OCI-LY7 (cell line): ENCODE measurements around the gene RNF26. TPM values are rescaled to one million over a fixed set of nuclear protein-coding genes. Genes with fewer than 3 reads are reported as not detected.

ENCODE experiments used
- BruUV-seq: library from RNA; stranded (reverse); fragments of 400-500 nt; replicated peaks from 2 replicates; lab custom pipeline; 2021; lab: Mats Ljungman, UMichigan
- CTCF ChIA-PET: fragments of 300-600 bp; sonication (Branson Sonifier 250); formaldehyde crosslinking; loops from one replicate; lab custom pipeline; 2022; ENCODE audit warnings: antibody characterized with exemption; ENCODE audit not compliant: unreplicated experiment; lab: Charles Lee
- POLR2A ChIA-PET: fragments of 300-600 bp; sonication (Branson Sonifier 250); formaldehyde crosslinking; loops from one replicate; lab custom pipeline; 2022; ENCODE audit warnings: antibody characterized with exemption; lab: Charles Lee
- DNase-seq: peaks from one replicate; pipeline ENCODE4 v3.0.0-alpha.2; 2015; ENCODE audit warnings: low spot score
- H2AFZ ChIP-seq: fragments of 200-600 bp; sonication (generic), shearing (Covaris generic); 2 replicates; pipeline ENCODE4 v1.6.1; 2014; ENCODE audit warnings: mild to moderate bottlenecking, antibody characterized with exemption, low read length, moderate library complexity
- H3K27ac ChIP-seq: fragments of 200-600 bp; sonication (generic); 2 replicates; pipeline ENCODE4 v1.5.1; 2014; ENCODE audit warnings: mixed run types, low read depth, mild to moderate bottlenecking, moderate library complexity, low read length, inconsistent platforms; ENCODE audit not compliant: poor library complexity, severe bottlenecking
- H3K36me3 ChIP-seq: fragments of 200-600 bp; sonication (generic); 2 replicates; pipeline ENCODE4 v1.6.1; 2014; ENCODE audit warnings: mild to moderate bottlenecking, antibody characterized with exemption, low read length, moderate library complexity, mixed read lengths; ENCODE audit not compliant: insufficient read depth
- H3K4me1 ChIP-seq: fragments of 200-600 bp; sonication (generic); 2 replicates; pipeline ENCODE4 v1.5.1; 2014; ENCODE audit warnings: mild to moderate bottlenecking, low read length; ENCODE audit not compliant: insufficient read depth, poor library complexity, severe bottlenecking
- H3K4me2 ChIP-seq: fragments of 200-600 bp; sonication (generic); 2 replicates; pipeline ENCODE4 v1.6.1; 2014; ENCODE audit warnings: mild to moderate bottlenecking, low read length
- H3K4me3 ChIP-seq: fragments of 200-600 bp; sonication (generic); 2 replicates; pipeline ENCODE4 v1.5.1; 2014; ENCODE audit warnings: mild to moderate bottlenecking, low read depth, low read length; ENCODE audit not compliant: poor library complexity, severe bottlenecking
- H3K79me2 ChIP-seq: fragments of 200-600 bp; sonication (generic); 2 replicates; pipeline ENCODE4 v1.6.1; 2016; ENCODE audit warnings: low read depth, mild to moderate bottlenecking, low read length, moderate library complexity, mixed read lengths; ENCODE audit not compliant: insufficient read depth
- H3K9me2 ChIP-seq: fragments of 200-600 bp; sonication (generic); 2 replicates; pipeline ENCODE4 v1.6.1; 2016; ENCODE audit warnings: mild to moderate bottlenecking, low read length, mixed read lengths; ENCODE audit not compliant: insufficient read depth
- H3K9me3 ChIP-seq: fragments of 200-600 bp; sonication (generic); 2 replicates; pipeline ENCODE4 v1.6.1; 2014; ENCODE audit warnings: mild to moderate bottlenecking, mixed run types, low read length, mixed read lengths
- H4K20me1 ChIP-seq: fragments of 200-600 bp; sonication (generic); 2 replicates; pipeline ENCODE4 v1.6.1; 2014; ENCODE audit warnings: mild to moderate bottlenecking, antibody characterized with exemption, low read length, moderate library complexity, mixed read lengths; ENCODE audit not compliant: insufficient read depth
- EZH2phosphoT487 ChIP-seq: fragments of 200-600 bp; sonication (generic); IDR thresholded peaks from 2 replicates; pipeline ENCODE4 v1.6.1; 2018; ENCODE audit warnings: low read depth, borderline replicate concordance, mild to moderate bottlenecking, mixed run types, antibody characterized with exemption, low read length, moderate library complexity, mixed read lengths
- intact Hi-C: fragments of 100-400 bp; cut with micrococcal nuclease; formaldehyde crosslinking; loops from one replicate; pipeline ENCODE4 v1.10.0; 2022; ENCODE audit not compliant: unreplicated experiment
- total RNA-seq, 2 experiments: library from RNA; depleted of rRNA in 1 of 2; stranded (reverse); fragments of >200 nt in 1 of 2; shearing (Covaris generic) in 1 of 2; gene quantifications; 2 replicates each; pipeline ENCODE4 v1.2.3, GENCODE V29; 2014 to 2022
- TF ChIP-seq, protein P1 (sequence below): fragments of 200-600 bp; sonication (generic); conservative IDR thresholded peaks from 2 replicates; pipeline ENCODE4 v1.5.1; 2014; ENCODE audit warnings: mild to moderate bottlenecking, antibody characterized with exemption, low read length, moderate library complexity, mixed read lengths

RNF26 gene
- total RNA-seq, 2 experiments from 2014 or later: 13.9 to 52.5 TPM

DNA sequence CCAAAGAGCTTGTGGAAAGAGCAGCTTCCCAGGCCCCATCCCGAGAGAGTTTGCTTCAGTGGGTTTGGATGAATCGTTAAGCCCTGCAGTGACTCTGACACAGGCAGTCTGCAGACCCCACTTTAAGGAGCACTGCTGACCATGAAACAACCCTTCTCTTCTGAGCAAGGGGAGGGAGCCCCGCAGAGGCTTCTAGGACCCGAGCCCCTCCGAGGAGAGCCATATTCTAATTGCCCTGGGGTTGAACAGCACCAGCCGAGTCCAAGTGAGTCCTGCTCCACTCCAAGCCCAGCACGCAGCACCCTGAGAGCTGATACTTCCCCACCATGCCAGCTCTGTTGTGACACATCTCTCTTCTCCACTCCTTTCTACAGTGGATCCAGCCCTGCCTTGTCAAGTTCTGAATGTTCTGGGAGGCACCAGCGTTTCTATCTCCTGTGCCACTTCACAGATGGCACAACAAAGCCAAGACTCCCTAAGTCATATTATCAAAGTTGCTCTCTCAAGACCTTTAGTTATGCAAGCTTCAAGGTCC is 36.8 kb downstream of the RNF26 start:
- no peaks in the 10 kb centered on the region for H3K9me3 ChIP-seq
- no peak for DNase-seq
- no peak overlapping the region for H2AFZ ChIP-seq
- no peaks in the 10 kb centered on the region for H3K79me2 ChIP-seq
- ChIA-PET POLR2A (interaction anchor here (0.5 to 1.5 kb wide), 3 partner anchors 10 to 180 kb away, joined by 3 to 5 read pairs (median 3); no protein-coding TSS in a partner anchor), CTCF (interaction anchor here (0.7 to 1.5 kb wide), 3 partner anchors 9 to 37 kb away, joined by 3 to 7 read pairs (median 4); no protein-coding TSS in a partner anchor)
- H3K4me1 ChIP-seq: peaks cover 79% of the 10 kb centered on the region
- H3K4me2 ChIP-seq: peak overlapping the region; percentile 64
- BruUV-seq: no TSS peak
- H3K27ac ChIP-seq: peak overlapping the region; percentile 13
- H3K9me2 ChIP-seq: no peaks in the 10 kb centered on the region
- no peak overlapping the region for H3K4me3 ChIP-seq
- no peaks in the 10 kb centered on the region for H4K20me1 ChIP-seq
- TF ChIP-seq, protein P1, sequence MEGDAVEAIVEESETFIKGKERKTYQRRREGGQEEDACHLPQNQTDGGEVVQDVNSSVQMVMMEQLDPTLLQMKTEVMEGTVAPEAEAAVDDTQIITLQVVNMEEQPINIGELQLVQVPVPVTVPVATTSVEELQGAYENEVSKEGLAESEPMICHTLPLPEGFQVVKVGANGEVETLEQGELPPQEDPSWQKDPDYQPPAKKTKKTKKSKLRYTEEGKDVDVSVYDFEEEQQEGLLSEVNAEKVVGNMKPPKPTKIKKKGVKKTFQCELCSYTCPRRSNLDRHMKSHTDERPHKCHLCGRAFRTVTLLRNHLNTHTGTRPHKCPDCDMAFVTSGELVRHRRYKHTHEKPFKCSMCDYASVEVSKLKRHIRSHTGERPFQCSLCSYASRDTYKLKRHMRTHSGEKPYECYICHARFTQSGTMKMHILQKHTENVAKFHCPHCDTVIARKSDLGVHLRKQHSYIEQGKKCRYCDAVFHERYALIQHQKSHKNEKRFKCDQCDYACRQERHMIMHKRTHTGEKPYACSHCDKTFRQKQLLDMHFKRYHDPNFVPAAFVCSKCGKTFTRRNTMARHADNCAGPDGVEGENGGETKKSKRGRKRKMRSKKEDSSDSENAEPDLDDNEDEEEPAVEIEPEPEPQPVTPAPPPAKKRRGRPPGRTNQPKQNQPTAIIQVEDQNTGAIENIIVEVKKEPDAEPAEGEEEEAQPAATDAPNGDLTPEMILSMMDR: no peak
- TF ChIP-seq EZH2phosphoT487: no peak
- H3K36me3 ChIP-seq: no peaks in the 10 kb centered on the region
- intact Hi-C loops: loop anchor here (5.0 kb wide), 1 partner anchor 49 kb away; no protein-coding TSS in a partner anchor

DNA sequence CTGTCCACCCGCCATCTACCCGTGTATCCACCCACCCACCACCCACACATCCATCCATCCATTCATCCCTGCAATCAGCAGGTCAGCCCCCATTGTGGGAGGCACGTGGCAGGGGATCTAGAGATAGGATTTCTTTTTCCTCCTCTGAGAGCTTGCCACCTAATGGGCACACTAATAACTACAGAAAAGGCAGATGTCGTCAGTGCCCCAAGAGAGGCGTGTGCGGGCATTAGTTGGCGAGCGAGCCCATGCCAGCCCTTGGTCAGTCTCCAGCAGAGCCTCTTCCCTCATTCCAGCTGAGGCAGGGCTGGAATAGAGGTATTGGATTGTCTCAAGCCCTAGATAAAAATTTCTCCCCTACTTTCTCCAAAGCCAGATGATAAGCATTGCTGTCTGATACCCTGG is 37.5 kb downstream of the RNF26 start:
- Histone ChIP-seq H4K20me1 (no peaks in the 10 kb centered on the region), H3K27ac (no peak overlapping the region), H3K79me2 (no peaks in the 10 kb centered on the region), H2AFZ (no peak overlapping the region), H3K4me1 (peaks cover 78% of the 10 kb centered on the region), H3K4me3 (no peak overlapping the region), H3K4me2 (0 out of 2 replicates have a peak overlapping the region, but pooled peaks have one; percentile 8), H3K36me3 (no peaks in the 10 kb centered on the region), H3K9me3 (no peaks in the 10 kb centered on the region), H3K9me2 (no peaks in the 10 kb centered on the region)
- intact Hi-C loops: loop anchor here (5.0 kb wide), 1 partner anchor 49 kb away; no protein-coding TSS in a partner anchor
- DNase-seq: peak; percentile 54
- BruUV-seq: no TSS peak
- ChIA-PET POLR2A (interaction anchor here (0.6 to 1.5 kb wide), 2 partner anchors 33 to 181 kb away, joined by 3 read pairs; no protein-coding TSS in a partner anchor), CTCF (interaction anchor here (0.7 kb wide), 1 partner anchor 38 kb away, joined by 3 read pairs; no protein-coding TSS in a partner anchor)
- no peak for TF ChIP-seq EZH2phosphoT487
- TF ChIP-seq, protein P1: peak; percentile 71
